Tibial nerve (tissue), 3 donors: ENCODE data around the gene ATP1A4.

Source experiments
- POLR2A ChIP-seq, 2 donors: fragments of 450-650 bp; IDR thresholded peaks; one replicate each; pipeline ENCODE4 v1.6.1; 2017; ENCODE audit warnings: antibody characterized with exemption in 2 of 2, mild to moderate bottlenecking in 2 of 2, moderate library complexity in 2 of 2
- TF ChIP-seq, protein P1 (sequence below), 5 experiments: fragments of 200-600 bp in 3 of 5; fragments of 450-650 bp in 2 of 5; sonication (generic) in 3 of 5; IDR thresholded peaks; one replicate each; pipeline ENCODE4 v1.5.1; 2016 to 2019; ENCODE audit warnings: antibody characterized with exemption in 5 of 5, mild to moderate bottlenecking in 3 of 5, moderate library complexity in 2 of 5

DNA sequence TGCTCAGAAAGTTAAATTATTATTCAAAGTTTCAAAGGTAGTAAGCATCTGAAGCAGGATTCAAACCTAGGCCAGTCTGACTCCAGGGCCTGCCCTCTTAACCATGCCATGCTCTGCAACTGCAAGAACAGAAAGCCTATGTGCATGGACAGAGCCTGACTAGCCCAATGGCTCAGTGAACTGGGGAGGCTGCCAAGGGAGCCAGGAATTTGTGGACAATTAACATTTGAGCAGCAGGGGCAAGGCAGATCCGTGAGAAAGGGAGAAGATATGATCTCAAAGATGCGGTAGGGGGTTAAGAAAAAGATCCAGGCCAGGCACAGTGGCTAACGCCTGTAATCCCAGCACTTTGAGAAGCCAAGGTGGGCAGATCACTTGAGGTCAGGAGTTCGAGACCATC lies 6.5 kb upstream of the ATP1A4 start:
- TF ChIP-seq, protein P1, sequence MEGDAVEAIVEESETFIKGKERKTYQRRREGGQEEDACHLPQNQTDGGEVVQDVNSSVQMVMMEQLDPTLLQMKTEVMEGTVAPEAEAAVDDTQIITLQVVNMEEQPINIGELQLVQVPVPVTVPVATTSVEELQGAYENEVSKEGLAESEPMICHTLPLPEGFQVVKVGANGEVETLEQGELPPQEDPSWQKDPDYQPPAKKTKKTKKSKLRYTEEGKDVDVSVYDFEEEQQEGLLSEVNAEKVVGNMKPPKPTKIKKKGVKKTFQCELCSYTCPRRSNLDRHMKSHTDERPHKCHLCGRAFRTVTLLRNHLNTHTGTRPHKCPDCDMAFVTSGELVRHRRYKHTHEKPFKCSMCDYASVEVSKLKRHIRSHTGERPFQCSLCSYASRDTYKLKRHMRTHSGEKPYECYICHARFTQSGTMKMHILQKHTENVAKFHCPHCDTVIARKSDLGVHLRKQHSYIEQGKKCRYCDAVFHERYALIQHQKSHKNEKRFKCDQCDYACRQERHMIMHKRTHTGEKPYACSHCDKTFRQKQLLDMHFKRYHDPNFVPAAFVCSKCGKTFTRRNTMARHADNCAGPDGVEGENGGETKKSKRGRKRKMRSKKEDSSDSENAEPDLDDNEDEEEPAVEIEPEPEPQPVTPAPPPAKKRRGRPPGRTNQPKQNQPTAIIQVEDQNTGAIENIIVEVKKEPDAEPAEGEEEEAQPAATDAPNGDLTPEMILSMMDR (IDR thresholded peaks at IDR 0.05), result no peak
- no peak for TF ChIP-seq POLR2A (IDR thresholded peaks at IDR 0.05)
